Vagina (tissue), 2 donors: Measurements from ENCODE around the gene DNAAF1. TPM values are rescaled to one million over a fixed set of nuclear protein-coding genes. Genes with fewer than 3 reads are reported as not detected.

Source experiments
- DNase-seq, 2 donors: peaks; one replicate each; pipeline ENCODE4 v3.0.0-alpha.2; 2017; ENCODE audit errors: extremely low spot score in 2 of 2
- H3K27ac ChIP-seq: fragments of 200-600 bp; sonication (generic); one replicate; pipeline ENCODE4 v1.5.1; 2019
- H3K27me3 ChIP-seq: fragments of 200-600 bp; sonication (generic); one replicate; pipeline ENCODE4 v1.5.1; 2019
- H3K36me3 ChIP-seq, 2 donors: fragments of 200-600 bp; sonication (generic); one replicate each; pipeline ENCODE4 v1.5.1; 2017 to 2019
- H3K4me1 ChIP-seq: fragments of 200-600 bp; sonication (generic); one replicate; pipeline ENCODE4 v1.5.1; 2019
- H3K4me3 ChIP-seq, 2 donors: fragments of 200-600 bp; sonication (generic); 1 replicate in 1 of 2; 2 replicates in 1 of 2; pipeline ENCODE4 v1.5.1; 2016 to 2019
- H3K9me3 ChIP-seq: fragments of 200-600 bp; sonication (generic); one replicate; pipeline ENCODE4 v1.5.1; 2019
- POLR2A ChIP-seq, 2 donors: fragments of 450-650 bp; IDR thresholded peaks; one replicate each; pipeline ENCODE4 v1.6.1; 2017; ENCODE audit warnings: antibody characterized with exemption in 2 of 2, mild to moderate bottlenecking in 2 of 2, moderate library complexity in 2 of 2
- POLR2AphosphoS5 ChIP-seq, 2 donors: sonication (generic); formaldehyde crosslinking; IDR thresholded peaks; one replicate each; pipeline ENCODE4 v1.9.0; 2017; ENCODE audit warnings: antibody characterized with exemption in 2 of 2, mild to moderate bottlenecking in 2 of 2, low read depth in 1 of 2; ENCODE audit not compliant: insufficient read depth in 1 of 2
- intact Hi-C: fragments of 100-400 bp; cut with DNase I; formaldehyde crosslinking; loops from one replicate; pipeline ENCODE4 v1.15.1; 2023
- total RNA-seq: library from RNA; depleted of rRNA; stranded (reverse); fragments of >200 nt; gene quantifications from one replicate; pipeline ENCODE4 v1.2.3, GENCODE V29; 2016
- TF ChIP-seq, protein P1 (sequence below), 3 experiments: fragments of 450-650 bp in 2 of 3; fragments of 200-600 bp in 1 of 3; sonication (generic) in 1 of 3; IDR thresholded peaks; one replicate each; pipeline ENCODE4 v1.5.1; 2017 to 2019; ENCODE audit warnings: antibody characterized with exemption in 3 of 3, mild to moderate bottlenecking in 2 of 3, moderate library complexity in 2 of 3

The DNAAF1 gene
- total RNA-seq, 1 donor from 2014 or later: not detected

DNA sequence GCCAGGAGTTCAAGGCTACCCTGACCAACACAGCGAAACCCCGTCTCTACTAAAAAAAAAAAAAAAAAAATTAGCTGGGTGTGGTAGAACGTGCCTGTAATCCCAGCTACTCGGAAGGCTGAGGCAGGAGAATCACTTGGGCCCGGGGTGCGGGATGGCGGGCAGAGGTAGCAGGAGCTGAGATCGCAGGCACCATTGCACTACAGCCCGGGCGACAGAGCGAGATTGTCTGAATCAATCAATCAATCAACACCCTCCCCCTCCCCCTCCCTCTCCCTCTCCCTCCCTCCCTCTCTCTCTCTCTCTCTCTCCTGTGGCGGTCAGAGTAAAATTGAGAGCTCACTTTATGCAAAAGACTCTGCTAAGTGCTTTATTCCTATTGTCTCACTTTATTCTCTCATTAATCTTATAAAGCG, 1.3 kb upstream of the DNAAF1 start:
- Histone ChIP-seq H3K27me3 (no peaks in the 10 kb centered on the region), H3K4me3 (peak overlapping the region; percentile 69 to 100), H3K9me3 (no peaks in the 10 kb centered on the region), H3K36me3 (no peaks in the 10 kb centered on the region), H3K4me1 (peaks cover 22% of the 10 kb centered on the region), H3K27ac (peak overlapping the region; percentile 89)
- TF ChIP-seq, protein P1, sequence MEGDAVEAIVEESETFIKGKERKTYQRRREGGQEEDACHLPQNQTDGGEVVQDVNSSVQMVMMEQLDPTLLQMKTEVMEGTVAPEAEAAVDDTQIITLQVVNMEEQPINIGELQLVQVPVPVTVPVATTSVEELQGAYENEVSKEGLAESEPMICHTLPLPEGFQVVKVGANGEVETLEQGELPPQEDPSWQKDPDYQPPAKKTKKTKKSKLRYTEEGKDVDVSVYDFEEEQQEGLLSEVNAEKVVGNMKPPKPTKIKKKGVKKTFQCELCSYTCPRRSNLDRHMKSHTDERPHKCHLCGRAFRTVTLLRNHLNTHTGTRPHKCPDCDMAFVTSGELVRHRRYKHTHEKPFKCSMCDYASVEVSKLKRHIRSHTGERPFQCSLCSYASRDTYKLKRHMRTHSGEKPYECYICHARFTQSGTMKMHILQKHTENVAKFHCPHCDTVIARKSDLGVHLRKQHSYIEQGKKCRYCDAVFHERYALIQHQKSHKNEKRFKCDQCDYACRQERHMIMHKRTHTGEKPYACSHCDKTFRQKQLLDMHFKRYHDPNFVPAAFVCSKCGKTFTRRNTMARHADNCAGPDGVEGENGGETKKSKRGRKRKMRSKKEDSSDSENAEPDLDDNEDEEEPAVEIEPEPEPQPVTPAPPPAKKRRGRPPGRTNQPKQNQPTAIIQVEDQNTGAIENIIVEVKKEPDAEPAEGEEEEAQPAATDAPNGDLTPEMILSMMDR (IDR thresholded peaks at IDR 0.05): no peak
- intact Hi-C loops: no loop called here
- no peak for DNase-seq

- H3K27ac ChIP-seq: peak overlapping the region; percentile 89
- no peak for DNase-seq
- peak overlapping the region; percentile 69 to 100 for H3K4me3 ChIP-seq
- H3K4me1 ChIP-seq: peaks cover 16% of the 10 kb centered on the region
- no peaks in the 10 kb centered on the region for H3K9me3 ChIP-seq
- no peaks in the 10 kb centered on the region for H3K27me3 ChIP-seq
- TF ChIP-seq POLR2A (IDR thresholded peaks at IDR 0.05) (no peak), POLR2AphosphoS5 (IDR thresholded peaks at IDR 0.05; ENCODE audit: insufficient read depth in 1 of 2, low read depth in 1 of 2) (no peak)
- TF ChIP-seq, protein P1 (IDR thresholded peaks at IDR 0.05): no peak
- intact Hi-C loops: no loop called here
- no peaks in the 10 kb centered on the region for H3K36me3 ChIP-seq
These were observed 774 bp upstream of the DNAAF1 start for GRCh38 chr16:84144209-84144858.

DNA sequence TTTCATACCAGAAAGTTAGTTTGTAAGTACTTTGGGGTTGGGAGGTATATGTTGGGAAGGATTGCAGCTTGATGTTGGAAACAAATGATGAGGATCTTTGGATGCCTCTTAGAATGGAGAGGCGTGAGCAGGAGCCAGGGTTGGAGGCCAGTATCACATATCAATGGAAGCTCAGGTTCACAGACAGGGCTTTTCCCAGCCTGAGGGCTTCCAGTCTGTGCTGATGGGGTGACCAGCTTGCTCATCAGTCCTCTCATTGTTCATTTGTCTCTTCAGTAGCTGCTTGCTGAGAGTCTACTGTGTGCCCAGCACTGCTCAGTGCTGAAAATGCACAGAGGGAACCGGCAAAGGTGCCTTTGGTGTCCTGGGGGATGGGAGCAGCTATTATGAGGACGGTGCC, 5.8 kb downstream of the DNAAF1 start:
- H3K9me3 ChIP-seq: no peaks in the 10 kb centered on the region
- no peak overlapping the region for H3K27ac ChIP-seq
- H3K4me1 ChIP-seq: no peaks in the 10 kb centered on the region
- H3K36me3 ChIP-seq: no peaks in the 10 kb centered on the region
- intact Hi-C loops: no loop called here
- no peak for DNase-seq
- H3K4me3 ChIP-seq: no peak overlapping the region
- H3K27me3 ChIP-seq: no peaks in the 10 kb centered on the region
- TF ChIP-seq POLR2AphosphoS5 (IDR thresholded peaks at IDR 0.05; ENCODE audit: insufficient read depth in 1 of 2, low read depth in 1 of 2): no peak
- no peak for TF ChIP-seq POLR2A (IDR thresholded peaks at IDR 0.05)
- TF ChIP-seq, protein P1 (IDR thresholded peaks at IDR 0.05): no peak

DNA sequence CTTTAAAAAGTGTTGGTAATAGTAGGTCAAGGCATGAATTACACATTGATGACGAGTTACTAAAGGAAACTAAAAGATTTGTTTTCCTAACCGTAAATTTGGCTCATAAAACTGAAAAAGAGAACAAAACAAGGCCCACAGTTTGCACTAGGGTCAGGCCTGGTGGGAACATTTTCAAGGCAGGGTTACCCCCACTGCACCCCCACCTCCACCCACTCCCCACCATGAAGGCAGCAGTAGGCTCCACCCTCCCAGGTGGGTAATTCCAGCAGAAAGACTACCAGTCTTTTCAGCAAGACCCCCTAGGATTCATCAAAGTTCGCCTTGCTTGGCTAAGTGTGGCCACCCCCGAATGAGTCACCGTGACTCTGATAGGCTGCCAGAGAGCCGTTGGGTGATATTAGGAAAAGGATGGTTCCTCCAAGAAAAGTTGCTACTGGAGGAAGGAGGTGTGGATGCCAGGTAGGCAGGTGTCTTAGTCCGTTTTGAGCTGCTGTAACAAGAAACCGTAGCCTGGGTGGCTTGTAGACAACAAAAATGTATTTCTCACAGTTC, 8.6 kb downstream of the DNAAF1 start:
- Histone ChIP-seq H3K9me3 (no peaks in the 10 kb centered on the region), H3K27ac (no peak overlapping the region), H3K27me3 (no peaks in the 10 kb centered on the region), H3K4me1 (no peaks in the 10 kb centered on the region), H3K4me3 (no peak overlapping the region), H3K36me3 (no peaks in the 10 kb centered on the region)
- intact Hi-C loops: no loop called here
- no peak for TF ChIP-seq POLR2A (IDR thresholded peaks at IDR 0.05)
- TF ChIP-seq, protein P1 (IDR thresholded peaks at IDR 0.05): no peak
- TF ChIP-seq POLR2AphosphoS5 (IDR thresholded peaks at IDR 0.05; ENCODE audit: insufficient read depth in 1 of 2, low read depth in 1 of 2): no peak
- DNase-seq: no peak

- H3K36me3 ChIP-seq: no peaks in the 10 kb centered on the region
- no peak for DNase-seq
- H3K4me3 ChIP-seq: no peak overlapping the region
- intact Hi-C loops: no loop called here
- H3K27ac ChIP-seq: no peak overlapping the region
- TF ChIP-seq POLR2A (IDR thresholded peaks at IDR 0.05) (no peak), POLR2AphosphoS5 (IDR thresholded peaks at IDR 0.05; ENCODE audit: insufficient read depth in 1 of 2, low read depth in 1 of 2) (no peak)
- TF ChIP-seq, protein P1 (IDR thresholded peaks at IDR 0.05): no peak
- no peaks in the 10 kb centered on the region for H3K9me3 ChIP-seq
- no peaks in the 10 kb centered on the region for H3K27me3 ChIP-seq
- H3K4me1 ChIP-seq: no peaks in the 10 kb centered on the region
These were observed 10.1 kb downstream of the DNAAF1 start for GRCh38 chr16:84155226-84155625.
